T-helper 22 cell (primary cell): ENCODE results near the gene CHD3.

Experiments
- DNase-seq: peaks from one replicate; pipeline ENCODE4 v3.0.0-alpha.2; 2020; ENCODE audit warnings: low read depth

The CHD3 gene

DNA sequence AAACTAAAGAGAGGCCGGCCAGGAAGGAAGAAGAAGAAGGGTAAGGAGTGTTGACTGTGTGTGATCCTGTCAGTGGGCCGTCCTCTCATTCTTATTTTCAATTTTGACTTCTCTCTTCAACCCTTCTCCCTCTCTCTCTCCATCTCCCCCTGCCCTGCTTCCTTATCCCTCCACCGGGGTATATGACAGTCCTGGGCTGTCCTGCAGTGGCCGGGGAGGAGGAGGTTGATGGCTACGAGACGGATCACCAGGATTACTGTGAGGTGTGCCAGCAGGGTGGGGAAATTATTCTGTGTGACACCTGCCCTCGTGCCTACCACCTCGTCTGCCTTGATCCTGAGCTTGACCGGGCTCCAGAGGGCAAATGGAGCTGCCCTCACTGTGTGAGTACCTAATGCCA is 5.6 kb downstream of the CHD3 start:
- DNase-seq = no peak

DNA sequence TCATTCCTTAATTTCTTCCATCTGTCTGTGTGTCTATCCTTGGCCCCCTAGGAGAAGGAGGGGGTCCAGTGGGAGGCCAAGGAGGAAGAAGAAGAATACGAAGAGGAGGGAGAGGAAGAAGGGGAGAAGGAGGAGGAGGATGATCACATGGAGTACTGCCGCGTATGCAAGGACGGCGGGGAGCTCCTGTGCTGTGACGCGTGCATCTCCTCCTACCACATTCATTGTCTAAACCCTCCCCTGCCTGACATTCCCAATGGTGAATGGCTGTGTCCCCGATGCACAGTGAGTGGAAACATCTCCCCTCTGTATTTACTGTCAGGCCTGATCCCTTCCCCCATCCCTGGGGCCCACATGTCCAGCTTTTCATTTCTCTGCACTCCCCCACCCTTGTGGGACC is 6.3 kb downstream of the CHD3 start:
- DNase-seq = no peak

DNA sequence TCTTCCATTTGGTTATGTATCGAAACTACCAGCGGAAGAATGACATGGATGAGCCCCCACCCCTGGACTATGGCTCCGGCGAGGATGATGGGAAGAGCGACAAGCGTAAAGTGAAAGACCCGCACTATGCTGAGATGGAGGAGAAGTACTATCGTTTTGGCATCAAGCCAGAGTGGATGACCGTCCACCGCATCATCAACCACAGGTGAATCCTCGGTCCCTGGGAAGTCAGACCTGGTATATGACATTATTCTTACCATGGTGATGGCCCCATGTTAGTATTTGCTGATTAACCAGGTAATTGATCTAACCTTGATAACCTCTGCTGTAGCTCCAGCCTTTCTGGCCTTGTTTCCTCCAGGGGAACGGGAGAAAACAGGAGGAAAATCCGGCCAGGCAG is 8.5 kb downstream of the CHD3 start:
- no peak for DNase-seq

DNA sequence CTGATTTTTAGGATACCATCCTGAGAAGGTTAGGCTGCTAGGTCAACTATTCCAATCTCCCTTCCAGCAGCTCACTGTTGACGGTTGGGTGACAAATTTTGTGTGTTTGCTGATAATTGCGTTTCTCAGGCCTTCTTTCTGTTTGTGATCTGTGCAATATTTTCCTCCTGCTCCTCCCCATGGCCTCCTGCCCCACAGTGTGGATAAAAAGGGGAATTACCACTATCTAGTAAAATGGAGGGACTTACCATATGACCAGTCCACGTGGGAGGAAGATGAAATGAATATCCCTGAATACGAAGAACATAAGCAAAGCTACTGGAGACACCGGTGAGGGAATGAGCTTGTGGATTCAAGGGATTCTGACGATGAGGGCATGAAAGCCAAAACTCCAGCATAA is 9.2 kb downstream of the CHD3 start:
- DNase-seq = no peak

DNA sequence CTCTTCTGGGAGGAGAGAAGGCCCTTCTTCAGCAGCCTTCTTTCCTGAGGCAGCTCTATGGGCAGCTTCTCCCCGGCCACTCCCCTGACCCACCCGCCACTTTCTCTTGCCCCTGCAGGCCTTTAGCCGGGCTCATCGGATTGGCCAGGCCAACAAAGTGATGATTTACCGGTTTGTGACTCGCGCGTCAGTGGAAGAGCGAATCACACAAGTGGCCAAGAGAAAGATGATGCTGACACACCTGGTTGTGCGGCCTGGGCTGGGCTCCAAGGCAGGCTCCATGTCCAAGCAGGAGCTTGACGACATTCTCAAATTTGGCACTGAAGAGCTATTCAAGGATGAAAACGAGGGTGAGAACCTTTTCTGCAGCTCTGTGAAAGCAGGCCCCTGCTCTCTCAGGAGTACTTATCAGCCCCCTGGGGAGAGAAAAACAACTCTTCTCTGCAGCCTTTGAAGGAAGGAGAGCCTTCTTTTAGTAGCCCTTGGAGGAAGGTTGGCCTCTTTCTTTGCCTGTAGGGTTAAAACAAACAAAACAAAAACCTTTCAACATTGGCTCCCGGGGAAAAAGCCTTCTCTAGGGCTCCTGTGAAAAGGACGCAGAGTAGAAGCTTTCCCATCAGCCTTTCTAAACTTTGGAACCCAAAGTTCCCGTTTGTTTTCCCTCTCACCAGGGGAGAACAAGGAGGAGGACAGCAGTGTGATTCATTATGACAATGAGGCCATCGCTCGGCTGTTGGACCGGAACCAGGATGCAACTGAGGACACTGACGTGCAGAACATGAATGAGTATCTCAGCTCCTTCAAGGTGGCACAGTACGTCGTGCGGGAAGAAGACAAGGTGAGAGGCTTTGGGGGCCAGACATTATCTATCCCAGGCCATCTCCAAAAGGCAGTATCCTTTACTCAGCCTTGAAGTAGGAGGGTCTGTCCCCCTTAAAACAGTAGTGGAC is 14.8 kb downstream of the CHD3 start:
- DNase-seq = no peak

DNA sequence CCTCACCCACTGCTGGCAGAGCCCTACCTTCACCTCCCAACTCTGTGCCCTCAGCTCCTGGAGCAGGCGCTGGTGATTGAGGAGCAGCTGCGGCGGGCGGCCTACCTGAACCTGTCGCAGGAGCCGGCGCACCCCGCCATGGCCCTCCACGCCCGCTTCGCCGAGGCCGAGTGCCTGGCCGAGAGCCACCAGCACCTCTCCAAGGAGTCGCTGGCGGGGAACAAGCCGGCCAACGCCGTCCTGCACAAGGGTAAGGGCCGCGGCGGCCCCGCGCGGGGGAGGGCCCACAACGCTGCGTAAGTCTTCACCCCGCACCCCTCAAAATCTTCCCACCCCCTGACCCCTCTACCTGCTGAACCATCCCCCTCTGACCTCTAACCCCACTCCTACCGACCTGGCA is 20.5 kb downstream of the CHD3 start:
- DNase-seq = no peak

DNA sequence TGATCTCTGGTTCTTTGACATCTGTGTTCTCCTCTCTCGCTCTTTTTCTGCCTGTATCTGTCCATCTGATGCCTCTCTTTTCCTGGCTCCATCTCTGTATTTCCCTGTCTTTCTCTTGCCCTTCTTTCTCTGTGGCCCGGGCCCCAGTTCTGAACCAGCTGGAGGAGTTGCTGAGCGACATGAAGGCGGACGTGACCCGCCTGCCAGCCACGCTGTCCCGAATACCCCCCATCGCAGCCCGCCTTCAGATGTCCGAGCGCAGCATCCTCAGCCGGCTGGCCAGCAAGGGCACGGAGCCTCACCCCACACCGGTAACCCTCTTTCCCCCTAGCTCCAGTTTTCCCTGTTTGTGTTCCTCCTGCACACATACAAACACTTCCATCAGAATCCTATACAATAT is 21.7 kb downstream of the CHD3 start:
- DNase-seq = no peak

DNA sequence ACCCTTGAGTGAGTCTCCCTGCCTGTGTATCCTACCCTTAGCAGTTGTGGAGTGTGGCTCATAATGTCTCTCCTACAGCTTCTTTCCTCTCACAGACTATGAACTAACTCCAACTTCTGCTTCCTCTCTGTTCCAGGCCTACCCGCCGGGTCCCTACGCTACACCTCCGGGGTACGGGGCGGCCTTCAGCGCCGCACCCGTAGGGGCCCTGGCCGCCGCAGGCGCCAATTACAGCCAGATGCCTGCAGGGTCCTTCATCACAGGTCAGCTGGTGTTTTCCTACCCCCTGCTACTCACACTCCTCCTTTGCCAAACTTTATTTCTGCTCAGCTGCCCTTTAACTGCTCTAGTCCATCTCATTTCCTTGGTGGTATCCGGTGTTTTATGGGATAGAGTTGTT is 22.1 kb downstream of the CHD3 start:
- DNase-seq = no peak

DNA sequence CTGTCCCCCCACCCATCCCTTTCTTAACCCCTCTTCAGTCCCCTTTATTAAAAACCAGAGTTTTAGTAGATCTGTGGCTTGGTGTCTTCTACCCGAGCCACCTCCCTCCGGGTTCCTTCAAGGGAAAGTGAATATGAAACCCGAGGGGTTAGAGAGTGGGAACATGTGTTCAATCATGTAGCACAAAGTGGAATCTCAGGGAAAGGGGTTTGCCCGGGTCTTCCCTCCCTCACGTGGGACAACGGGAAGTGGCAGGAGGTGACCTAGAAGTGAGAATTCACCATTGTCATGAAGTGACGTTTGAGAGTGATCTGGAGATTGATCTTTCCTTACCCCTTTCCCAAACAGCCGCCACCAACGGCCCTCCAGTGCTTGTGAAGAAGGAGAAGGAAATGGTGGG is 22.5 kb downstream of the CHD3 start:
- no peak for DNase-seq

DNA sequence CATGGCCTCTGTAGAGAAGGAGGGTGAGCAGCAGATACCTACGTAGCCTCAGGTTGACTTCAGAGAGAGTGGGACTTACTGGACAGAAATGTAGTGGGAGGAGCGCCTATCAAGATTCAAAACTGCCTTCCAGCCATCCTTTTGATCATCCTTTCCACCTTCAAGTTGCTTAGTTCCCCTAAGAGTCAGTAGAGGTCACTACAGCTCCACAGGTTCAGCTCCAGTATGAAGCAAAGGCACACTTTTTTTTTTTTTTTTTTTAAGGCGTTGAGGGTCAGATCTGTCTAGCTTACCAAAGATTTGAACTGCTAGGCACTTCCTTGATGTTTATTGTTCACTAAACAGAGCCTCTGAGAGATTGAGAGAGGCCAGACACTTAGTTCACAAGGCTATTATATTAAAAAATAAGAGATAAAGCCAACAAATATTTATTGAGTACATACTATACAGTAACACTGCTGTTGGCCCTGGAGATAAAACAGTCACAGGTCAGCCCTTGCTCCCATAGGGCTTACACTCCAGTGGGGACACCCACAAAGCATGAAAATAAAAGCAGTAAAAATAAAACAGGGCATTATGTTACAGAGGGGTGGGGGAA is 24.4 kb downstream of the CHD3 start:
- peak; percentile 32 for DNase-seq

DNA sequence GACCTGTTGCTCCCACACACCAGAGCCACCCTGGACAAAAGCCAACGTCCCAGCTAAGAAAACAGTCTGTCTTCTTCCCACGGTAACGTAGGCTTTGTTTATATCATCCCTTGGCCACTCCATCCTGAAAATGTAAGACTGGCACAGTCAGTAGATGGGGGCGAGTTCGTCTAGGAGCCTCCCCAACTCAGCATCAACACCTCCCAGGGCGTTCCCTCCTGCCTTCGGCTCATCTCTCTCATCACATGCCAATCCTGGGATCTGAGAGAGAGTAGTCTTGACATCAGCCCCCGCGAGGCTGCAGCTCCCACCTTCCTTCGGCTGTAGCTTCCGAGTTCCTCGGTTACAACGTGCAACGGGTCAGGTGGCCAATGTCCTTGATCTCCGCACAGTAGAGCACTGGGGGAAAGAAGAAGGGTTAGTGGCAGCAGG is 26.6 kb downstream of the CHD3 start:
- DNase-seq = no peak

DNA sequence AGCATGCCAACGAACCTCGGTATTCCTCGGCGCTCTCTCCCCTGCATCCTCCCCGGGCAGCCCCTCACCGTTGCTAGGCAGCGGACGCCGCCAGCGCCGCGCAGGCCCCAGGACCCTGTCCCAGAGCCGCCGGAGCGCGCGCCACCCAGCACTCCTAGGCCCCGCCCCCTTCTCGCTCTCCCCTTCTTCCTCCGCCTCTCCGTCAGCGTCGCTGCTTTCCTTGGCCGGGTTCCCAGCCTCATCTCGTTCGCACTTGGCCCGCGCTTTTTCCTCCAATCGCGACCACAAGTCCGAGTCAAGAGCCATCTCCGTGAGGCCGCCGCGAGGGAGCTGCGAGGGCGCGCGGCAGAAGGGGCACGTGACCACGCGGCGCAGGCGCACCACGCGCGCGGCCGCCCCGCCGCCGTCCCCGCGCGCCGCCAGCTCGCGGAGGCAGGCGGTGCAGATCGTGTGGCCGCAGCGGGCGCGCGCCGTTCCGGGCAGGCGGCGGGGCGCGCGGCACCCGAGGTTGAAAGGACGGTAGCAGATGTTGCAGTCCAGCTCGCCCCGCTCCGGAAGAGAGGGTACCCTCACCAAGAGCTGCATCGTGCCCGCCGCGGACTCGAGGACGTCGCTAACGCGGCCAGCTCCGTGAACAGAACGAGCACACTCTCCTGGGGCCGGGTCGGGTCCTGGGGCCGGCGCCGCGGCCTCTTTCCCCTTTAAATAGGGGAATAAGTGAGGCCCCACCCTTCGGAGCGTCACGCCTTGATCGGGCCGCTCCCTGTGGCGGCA is 27.2 kb downstream of the CHD3 start, which contains the start of gene RNF227:
Gene RNF227 (minus strand): TSS at position 679 of the 774 bp plus-strand sequence. CDS start 94 bp downstream, at position 585.
- DNase-seq = peak; percentile 75

DNA sequence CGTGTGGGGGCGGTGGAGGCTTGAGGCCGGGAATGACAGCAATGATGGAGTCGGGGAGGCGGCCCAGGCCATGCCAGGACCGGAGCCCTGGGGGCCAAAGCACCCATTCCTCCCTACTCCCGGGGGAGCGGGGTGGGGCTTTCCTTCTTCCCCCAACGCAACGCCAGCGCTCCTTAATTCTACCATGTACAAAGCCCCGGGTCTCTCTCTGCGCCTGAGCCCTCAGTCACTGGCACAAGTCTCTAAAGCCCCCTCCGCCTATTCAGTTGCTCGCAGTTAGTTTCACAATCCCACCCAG is 27.7 kb downstream of the CHD3 start:
- DNase-seq = no peak

DNA sequence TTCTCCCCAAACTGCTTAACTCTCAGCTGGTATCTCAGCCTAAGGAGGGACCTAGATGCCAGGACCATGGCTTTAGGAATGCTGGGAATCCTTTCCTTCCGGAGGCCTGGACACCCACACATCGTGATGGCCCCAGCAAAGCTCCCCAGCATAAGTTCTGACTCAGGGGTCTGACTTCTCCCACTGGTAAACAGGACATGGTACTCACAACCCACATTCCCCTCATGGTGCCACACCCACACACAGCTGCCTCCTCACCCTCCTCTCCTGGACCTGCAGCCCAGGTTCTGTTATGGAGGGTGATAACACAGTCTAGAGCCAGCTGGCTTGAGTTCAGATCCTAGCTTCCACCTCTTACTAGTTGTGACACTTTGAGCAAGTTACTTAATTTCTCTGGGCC is 28.2 kb downstream of the CHD3 start:
- DNase-seq = no peak

DNA sequence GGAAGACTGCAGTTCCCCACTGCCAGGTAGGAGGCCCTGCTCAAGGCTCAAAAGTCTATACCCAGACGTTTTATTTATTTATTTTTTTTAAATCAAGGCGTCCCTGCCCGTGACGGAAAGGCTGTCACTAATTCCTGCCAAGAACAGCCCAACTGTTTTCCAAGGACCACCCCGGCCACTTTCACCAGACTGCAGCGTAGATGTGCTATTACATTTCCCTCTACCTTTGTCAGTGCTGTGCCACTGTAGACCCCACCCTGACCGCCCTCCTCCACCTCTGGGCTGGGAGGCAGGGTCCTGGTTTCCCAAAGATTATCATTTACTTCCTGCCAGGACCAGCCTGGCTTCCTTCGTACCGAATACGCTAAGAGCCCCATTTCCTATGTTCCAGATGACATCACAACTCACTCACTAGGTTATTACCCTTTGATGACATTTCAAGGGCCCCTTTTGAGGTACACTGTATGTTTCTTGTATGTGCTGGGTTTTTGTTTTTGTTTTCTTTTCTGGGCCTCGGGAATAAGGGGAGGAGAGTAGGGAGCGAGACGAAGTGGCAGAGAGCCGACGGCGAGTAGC is 33.8 kb downstream of the CHD3 start:
- no peak for DNase-seq

DNA sequence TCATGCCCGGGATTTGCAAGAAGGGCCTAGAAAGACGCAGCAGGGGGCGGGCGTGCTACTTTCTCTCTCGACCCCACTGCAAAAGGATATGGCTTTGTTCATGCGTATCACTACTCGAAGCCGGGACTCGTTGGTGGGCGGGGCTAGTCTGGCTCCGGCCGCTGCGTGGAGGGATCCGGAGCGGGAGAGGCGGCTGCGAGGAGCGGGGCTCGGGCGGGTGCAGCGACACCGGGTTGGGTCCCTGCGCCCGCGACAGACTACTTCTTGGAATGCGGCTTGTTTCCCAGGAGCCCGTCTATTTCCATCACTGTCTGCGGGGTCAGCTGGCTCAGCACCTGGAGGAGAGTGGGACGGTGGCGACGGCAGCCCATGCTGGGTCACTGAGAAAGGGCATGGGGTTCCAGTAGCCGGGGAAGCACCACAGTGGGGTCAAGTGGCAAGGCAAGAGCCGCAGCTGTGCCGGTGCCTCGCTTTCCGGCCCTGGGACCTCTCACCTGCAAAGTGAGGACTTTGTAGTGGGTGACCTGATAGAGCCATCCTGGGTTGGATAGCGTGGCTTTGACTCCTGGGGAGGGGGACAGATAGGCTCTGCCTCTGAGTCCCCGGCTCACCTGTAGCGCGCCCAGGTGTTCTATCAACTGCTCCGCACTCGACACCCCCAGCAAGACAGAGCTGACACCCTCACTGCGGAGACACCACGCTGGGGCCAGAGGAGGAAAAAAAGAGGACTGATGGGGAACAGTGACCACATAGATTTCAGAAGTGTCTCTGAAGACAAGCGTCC is 34.4 kb downstream of the CHD3 start:
- DNase-seq = peak; percentile 71

DNA sequence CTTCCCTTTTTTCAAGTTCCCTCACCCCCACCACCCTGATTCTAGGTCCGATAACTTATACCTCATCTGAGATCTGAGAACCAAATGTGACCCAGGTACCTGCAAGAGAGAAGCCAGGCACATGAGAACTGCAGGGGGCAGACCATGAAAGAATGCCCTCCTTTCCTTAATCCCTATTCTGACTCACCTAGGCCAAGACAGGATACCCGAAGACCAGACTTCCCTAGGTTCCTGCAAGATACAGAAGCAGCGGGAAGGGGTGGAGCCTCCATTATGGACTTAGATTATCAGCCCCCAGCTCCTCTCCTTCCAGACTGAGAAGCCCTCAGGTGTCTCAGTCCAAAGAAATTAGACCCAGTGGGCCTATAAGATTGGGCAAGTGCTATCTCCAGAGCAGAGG is 39.0 kb downstream of the CHD3 start:
- DNase-seq = no peak

DNA sequence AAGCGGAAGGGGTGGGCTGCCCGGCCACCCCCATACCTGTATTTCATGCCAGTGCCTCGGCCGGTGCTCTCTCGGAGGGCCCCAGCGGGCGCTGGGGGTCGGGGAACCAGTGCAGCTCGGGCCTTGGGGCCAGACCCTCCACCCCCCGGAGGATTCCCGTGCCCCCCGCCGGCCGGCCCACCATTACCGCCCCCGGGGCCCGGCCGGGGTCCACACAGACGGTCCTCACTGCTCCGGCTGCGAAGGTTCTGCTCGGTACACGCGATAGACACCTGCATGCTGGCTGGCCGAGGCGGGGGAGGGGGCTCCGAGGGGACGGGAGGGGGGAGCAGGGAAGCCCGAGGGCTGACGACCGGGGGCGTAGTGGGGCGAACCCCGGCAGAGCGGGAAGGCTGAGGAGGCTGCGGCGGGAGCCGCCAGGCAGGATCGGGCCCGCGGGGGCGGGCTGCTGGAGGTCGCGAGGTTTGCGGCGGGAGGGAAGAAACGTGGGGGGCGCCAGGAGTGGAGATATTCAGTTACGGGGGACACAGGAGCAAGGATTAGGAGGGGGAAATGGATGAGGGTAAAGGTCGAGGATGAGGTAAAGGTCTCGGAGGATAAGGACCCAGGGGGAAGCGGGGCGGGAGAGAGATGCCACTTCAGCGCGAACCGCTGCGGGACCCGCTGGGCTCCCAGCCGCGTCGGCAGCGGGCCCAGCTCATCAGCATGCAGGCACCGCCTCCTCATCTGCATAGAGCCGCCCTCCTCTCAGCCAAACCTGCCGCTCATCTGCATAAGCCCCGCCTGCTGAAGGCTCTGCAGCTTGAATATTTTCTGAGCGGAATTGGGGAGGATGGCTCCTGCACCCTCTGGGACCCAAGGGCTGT is 40.8 kb downstream of the CHD3 start, which contains the start of gene KCNAB3:
Gene KCNAB3 (minus strand): TSS at position 699 of the 866 bp plus-strand sequence. CDS start 421 bp downstream, at position 278.
- peak; percentile 61 for DNase-seq

DNA sequence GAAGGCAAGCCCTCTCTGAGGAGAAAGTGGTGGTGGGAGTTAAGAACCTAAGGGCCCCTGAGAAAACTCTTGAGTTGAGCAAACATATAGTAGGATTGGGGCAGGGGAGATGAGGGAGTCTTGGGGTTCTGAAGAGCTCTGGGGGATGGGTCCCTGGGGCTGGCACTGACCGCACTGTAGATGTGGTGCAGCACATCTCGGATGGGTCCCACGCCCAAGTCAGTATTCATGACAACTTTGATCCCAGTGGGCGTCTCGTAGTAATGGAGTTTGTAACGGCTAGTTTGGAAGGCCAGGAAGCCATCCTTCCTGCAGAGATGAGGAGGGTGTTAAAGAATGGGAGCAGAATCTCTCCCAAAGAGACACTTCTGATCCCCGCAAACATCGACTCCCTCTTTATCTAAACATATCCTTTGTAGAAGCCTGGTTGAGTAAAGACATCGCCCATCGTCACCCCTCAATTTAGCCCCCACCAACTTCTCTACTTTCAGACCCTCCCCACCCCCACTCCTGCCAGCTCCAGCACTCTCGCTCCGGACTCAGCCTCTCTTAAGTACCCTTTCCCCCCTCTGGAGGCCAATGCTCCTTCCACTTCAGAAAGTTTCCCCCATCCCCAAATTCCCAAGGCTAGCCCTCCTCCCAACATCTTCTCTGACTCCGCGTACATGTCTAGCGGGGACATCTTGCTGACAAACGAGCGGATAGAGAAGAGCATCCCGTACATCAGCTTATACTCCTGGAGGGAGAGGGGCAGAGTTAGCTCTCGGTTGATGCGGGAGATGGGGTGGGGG is 42.4 kb downstream of the CHD3 start:
- DNase-seq = no peak
